HG03432 (cell line): ENCODE measurements around the gene INAFM1.
A peak's percentile ranks its signal among the peaks of the same experiment; 100 is the strongest.

Experiments used
- ATAC-seq: cut with Tn5 transposase; IDR thresholded peaks from one replicate; pipeline ENCODE4 v1.9.1; 2021; ENCODE audit warnings: mild to moderate bottlenecking, moderate library complexity; ENCODE audit not compliant: unreplicated experiment

The INAFM1 gene

GRCh38 chr19:47274071-47274890 lies at the start of gene INAFM1:
Gene INAFM1 (plus strand): TSS chr19:47274885. CDS start chr19:47274920, 35 bp downstream.
- peak; percentile 55 for ATAC-seq

- peak; percentile 40 for ATAC-seq
Observed at GRCh38 chr19:47225746-47226425, 48.8 kb upstream of the INAFM1 start.

- peak; percentile 26 for ATAC-seq
Observed at GRCh38 chr19:47226426-47227351, 48.0 kb upstream of the INAFM1 start.

- ATAC-seq, result no peak
Observed at GRCh38 chr19:47227352-47228167, 47.1 kb upstream of the INAFM1 start.

- no peak for ATAC-seq
Observed at GRCh38 chr19:47228168-47228936, 46.3 kb upstream of the INAFM1 start.

GRCh38 chr19:47228937-47229675 lies 45.6 kb upstream of the INAFM1 start:
- ATAC-seq, result no peak

GRCh38 chr19:47229676-47230053 lies 45.0 kb upstream of the INAFM1 start:
- no peak for ATAC-seq

- peak; percentile 31 for ATAC-seq
Observed at GRCh38 chr19:47230054-47230920, 44.4 kb upstream of the INAFM1 start.

- peak; percentile 0 for ATAC-seq
Observed at GRCh38 chr19:47230921-47231214, 43.8 kb upstream of the INAFM1 start, which contains the start of gene BBC3. Gene BBC3 (minus strand): TSS chr19:47231199. CDS start chr19:47228431, 2,768 bp downstream.

- ATAC-seq, result peak; percentile 34
Observed at GRCh38 chr19:47231215-47232054, 43.2 kb upstream of the INAFM1 start.

GRCh38 chr19:47232422-47233211 lies 42.1 kb upstream of the INAFM1 start:
- no peak for ATAC-seq

GRCh38 chr19:47236072-47236675 lies 38.5 kb upstream of the INAFM1 start:
- ATAC-seq, result no peak

GRCh38 chr19:47239152-47239551 lies 35.5 kb upstream of the INAFM1 start:
- no peak for ATAC-seq

GRCh38 chr19:47239610-47240296 lies 34.9 kb upstream of the INAFM1 start:
- no peak for ATAC-seq

GRCh38 chr19:47240556-47240955 lies 34.1 kb upstream of the INAFM1 start:
- no peak for ATAC-seq
